Suprapubic skin (tissue), 4 donors: Measurements from ENCODE around the gene LRRC75A. TPM values are rescaled to one million over a fixed set of nuclear protein-coding genes. Genes with fewer than 3 reads are reported as not detected.

Experiments used
- DNase-seq, 2 donors: peaks; one replicate each; pipeline ENCODE4 v3.0.0-alpha.2; 2019; ENCODE audit warnings: low spot score in 2 of 2
- H3K27ac ChIP-seq: fragments of 200-600 bp; sonication (generic); one replicate; pipeline ENCODE4 v1.5.1; 2019
- H3K27me3 ChIP-seq: fragments of 200-600 bp; sonication (generic); one replicate; pipeline ENCODE4 v1.5.1; 2019
- H3K36me3 ChIP-seq: fragments of 200-600 bp; sonication (generic); one replicate; pipeline ENCODE4 v1.5.1; 2019
- H3K4me1 ChIP-seq: fragments of 200-600 bp; sonication (generic); one replicate; pipeline ENCODE4 v1.5.1; 2019
- H3K4me3 ChIP-seq: fragments of 200-600 bp; sonication (generic); one replicate; pipeline ENCODE4 v1.5.1; 2019; ENCODE audit warnings: mild to moderate bottlenecking
- H3K9me3 ChIP-seq: fragments of 200-600 bp; sonication (generic); one replicate; pipeline ENCODE4 v1.5.1; 2019
- CTCF ChIP-seq, 2 donors: fragments of 200-600 bp in 1 of 2; fragments of 450-650 bp in 1 of 2; sonication (generic) in 1 of 2; IDR thresholded peaks; one replicate each; pipeline ENCODE4 v1.5.1; 2016 to 2019; ENCODE audit warnings: antibody characterized with exemption in 2 of 2, mild to moderate bottlenecking in 1 of 2, moderate library complexity in 1 of 2
- EP300 ChIP-seq: sonication (generic); formaldehyde crosslinking; IDR thresholded peaks from one replicate; pipeline ENCODE4 v1.6.1; 2017; ENCODE audit warnings: antibody characterized with exemption
- POLR2A ChIP-seq, 2 donors: fragments of 450-650 bp; IDR thresholded peaks; one replicate each; pipeline ENCODE4 v1.6.1; 2017; ENCODE audit warnings: antibody characterized with exemption in 2 of 2, mild to moderate bottlenecking in 2 of 2, moderate library complexity in 2 of 2
- POLR2AphosphoS5 ChIP-seq, 3 donors: sonication (generic); formaldehyde crosslinking; IDR thresholded peaks; one replicate each; pipeline ENCODE4 v1.6.1; 2017; ENCODE audit warnings: antibody characterized with exemption in 3 of 3
- WGBS: methylation state at CpG from one replicate; pipeline ENCODE4 v1.1.5; 2018; 5-methylcytosine and 5-hydroxymethylcytosine counted together
- total RNA-seq, 4 donors: library from RNA; depleted of rRNA; stranded (reverse); fragments of >200 nt; gene quantifications; one replicate each; pipeline ENCODE4 v1.1.0, GENCODE V29; 2016

The LRRC75A gene
- total RNA-seq, 4 donors from 2014 or later = 0.64 to 0.99 (median 0.90) TPM

GRCh38 chr17:16521070-16521727, 29.2 kb upstream of the LRRC75A start:
- WGBS = 39% methylated on average over 7 of the region's 7 CpGs
- no peaks in the 10 kb centered on the region for H3K9me3 ChIP-seq
- peak; percentile 78 to 84 for DNase-seq
- no peak overlapping the region for H3K4me3 ChIP-seq
- H3K36me3 ChIP-seq = no peaks in the 10 kb centered on the region
- peaks cover 15% of the 10 kb centered on the region for H3K4me1 ChIP-seq
- TF ChIP-seq POLR2AphosphoS5 (IDR thresholded peaks at IDR 0.05) = no peak
- peak; percentile 74 to 79 for TF ChIP-seq CTCF (IDR thresholded peaks at IDR 0.05)
- TF ChIP-seq EP300 = no peak
- no peak for TF ChIP-seq POLR2A (IDR thresholded peaks at IDR 0.05)
- peaks cover 4% of the 10 kb centered on the region for H3K27me3 ChIP-seq
- H3K27ac ChIP-seq = no peak overlapping the region

GRCh38 chr17:16519021-16519420, 27.0 kb upstream of the LRRC75A start:
- no peaks in the 10 kb centered on the region for H3K36me3 ChIP-seq
- TF ChIP-seq CTCF (IDR thresholded peaks at IDR 0.05) (no peak), EP300 (no peak), POLR2AphosphoS5 (IDR thresholded peaks at IDR 0.05) (no peak), POLR2A (IDR thresholded peaks at IDR 0.05) (no peak)
- peaks cover 13% of the 10 kb centered on the region for H3K4me1 ChIP-seq
- no peak overlapping the region for H3K27ac ChIP-seq
- H3K27me3 ChIP-seq = peaks cover 8% of the 10 kb centered on the region
- no peak for DNase-seq
- H3K4me3 ChIP-seq = no peak overlapping the region
- H3K9me3 ChIP-seq = no peaks in the 10 kb centered on the region

- TF ChIP-seq CTCF (IDR thresholded peaks at IDR 0.05) (no peak), EP300 (no peak), POLR2AphosphoS5 (IDR thresholded peaks at IDR 0.05) (no peak)
- H3K4me3 ChIP-seq = no peak overlapping the region
- DNase-seq = peak in 1 of 2 donors; percentile 13
- H3K4me1 ChIP-seq = peaks cover 13% of the 10 kb centered on the region
- 90% methylated on average over 7 of the region's 7 CpGs for WGBS
- H3K36me3 ChIP-seq = no peaks in the 10 kb centered on the region
- no peaks in the 10 kb centered on the region for H3K9me3 ChIP-seq
- H3K27me3 ChIP-seq = peaks cover 8% of the 10 kb centered on the region
- H3K27ac ChIP-seq = no peak overlapping the region
Observed at GRCh38 chr17:16517477-16517876, 25.5 kb upstream of the LRRC75A start.

- Histone ChIP-seq H3K4me1 (peaks cover 13% of the 10 kb centered on the region), H3K27ac (no peak overlapping the region), H3K27me3 (peaks cover 8% of the 10 kb centered on the region), H3K4me3 (no peak overlapping the region), H3K9me3 (no peaks in the 10 kb centered on the region), H3K36me3 (no peaks in the 10 kb centered on the region)
- TF ChIP-seq POLR2A (IDR thresholded peaks at IDR 0.05) = no peak
- no peak for TF ChIP-seq POLR2AphosphoS5 (IDR thresholded peaks at IDR 0.05)
- no peak for TF ChIP-seq CTCF (IDR thresholded peaks at IDR 0.05)
- no peak for TF ChIP-seq EP300
- WGBS = 13% methylated on average over 16 of the region's 16 CpGs
- peak in 1 of 2 donors; percentile 59 for DNase-seq
Observed at GRCh38 chr17:16516594-16517051, 24.6 kb upstream of the LRRC75A start.

- TF ChIP-seq EP300 = no peak
- no peak for TF ChIP-seq POLR2A (IDR thresholded peaks at IDR 0.05)
- no peak for TF ChIP-seq CTCF (IDR thresholded peaks at IDR 0.05)
- no peak for TF ChIP-seq POLR2AphosphoS5 (IDR thresholded peaks at IDR 0.05)
- Histone ChIP-seq H3K4me3 (no peak overlapping the region), H3K36me3 (no peaks in the 10 kb centered on the region), H3K9me3 (no peaks in the 10 kb centered on the region), H3K27me3 (peaks cover 8% of the 10 kb centered on the region), H3K4me1 (peaks cover 13% of the 10 kb centered on the region), H3K27ac (no peak overlapping the region)
- 64% methylated on average over 4 of the region's 4 CpGs for WGBS
- DNase-seq = peak in 1 of 2 donors; percentile 3
Observed at GRCh38 chr17:16515933-16516332, 23.9 kb upstream of the LRRC75A start.
